Liver (tissue), 9 donors: ENCODE results near the gene DCST2. TPM values are rescaled to one million over a fixed set of nuclear protein-coding genes. Genes with fewer than 3 reads are reported as not detected.

Experiments
- DNase-seq: peaks from one replicate; pipeline ENCODE4 v3.0.0-alpha.2; 2017; ENCODE audit warnings: low spot score
- H3K27ac ChIP-seq, 2 donors: one replicate each; pipeline ENCODE4 v1.7.0; 2013; ENCODE audit warnings: inconsistent platforms in 2 of 2, low read length in 2 of 2, control low read depth in 1 of 2, low read depth in 1 of 2, mild to moderate bottlenecking in 1 of 2
- H3K27me3 ChIP-seq, 4 donors: one replicate each; pipeline versions ENCODE4 v1.6.1 to v1.7.0; 2013; ENCODE audit warnings: low read length in 3 of 4, inconsistent platforms in 1 of 4, mild to moderate bottlenecking in 1 of 4, moderate library complexity in 1 of 4; ENCODE audit not compliant: control insufficient read depth in 4 of 4, insufficient read depth in 4 of 4
- H3K36me3 ChIP-seq, 4 donors: one replicate each; pipeline versions ENCODE4 v1.6.1 to v1.7.0; 2013; ENCODE audit warnings: low read length in 3 of 4, mild to moderate bottlenecking in 3 of 4, low read depth in 1 of 4, moderate library complexity in 1 of 4; ENCODE audit not compliant: control insufficient read depth in 4 of 4, insufficient read depth in 3 of 4
- H3K4me1 ChIP-seq, 4 donors: one replicate each; pipeline versions ENCODE4 v1.6.1 to v1.7.0; 2013; ENCODE audit warnings: low read length in 3 of 4, mild to moderate bottlenecking in 3 of 4, moderate library complexity in 1 of 4; ENCODE audit not compliant: control insufficient read depth in 4 of 4, insufficient read depth in 4 of 4
- H3K4me3 ChIP-seq, 3 donors: one replicate each; pipeline versions ENCODE4 v1.6.1 to v1.7.0; 2013; ENCODE audit warnings: low read length in 3 of 3, control low read depth in 1 of 3, low read depth in 1 of 3, mild to moderate bottlenecking in 1 of 3
- H3K9ac ChIP-seq, 2 donors: one replicate each; pipeline ENCODE4 v1.7.0; 2013; ENCODE audit warnings: low read length in 2 of 2, mild to moderate bottlenecking in 2 of 2, moderate library complexity in 2 of 2, control low read depth in 1 of 2, low read depth in 1 of 2
- H3K9me3 ChIP-seq, 4 donors: one replicate each; pipeline versions ENCODE4 v1.6.1 to v1.7.0; 2013; ENCODE audit warnings: low read length in 3 of 4; ENCODE audit not compliant: control insufficient read depth in 4 of 4
- ATF3 ChIP-seq: IDR thresholded peaks from 2 replicates; pipeline ENCODE4 v1.6.1; 2016; ENCODE audit warnings: antibody characterized with exemption
- FOXA1 ChIP-seq: IDR thresholded peaks from 2 replicates; pipeline ENCODE4 v1.6.1; 2016; ENCODE audit warnings: antibody characterized with exemption
- FOXA2 ChIP-seq: IDR thresholded peaks from 2 replicates; pipeline ENCODE4 v1.6.1; 2016; ENCODE audit warnings: antibody characterized with exemption
- GABPA ChIP-seq, 2 donors: IDR thresholded peaks in 1 of 2; conservative IDR thresholded peaks in 1 of 2; 2 replicates each; pipeline ENCODE4 v1.6.1; 2016; ENCODE audit warnings: antibody characterized with exemption in 2 of 2, mild to moderate bottlenecking in 1 of 2, moderate library complexity in 1 of 2
- HNF4A ChIP-seq, 2 donors: conservative IDR thresholded peaks; 2 replicates each; pipeline ENCODE4 v1.6.1; 2016; ENCODE audit warnings: antibody characterized with exemption in 2 of 2, mild to moderate bottlenecking in 2 of 2
- HNF4G ChIP-seq: IDR thresholded peaks from 2 replicates; pipeline ENCODE4 v1.6.1; 2016; ENCODE audit warnings: antibody characterized with exemption
- MAX ChIP-seq: IDR thresholded peaks from 2 replicates; pipeline ENCODE4 v1.6.1; 2016; ENCODE audit warnings: antibody characterized with exemption
- RXRA ChIP-seq, 2 donors: IDR thresholded peaks; 2 replicates each; pipeline ENCODE4 v1.6.1; 2017 to 2018; ENCODE audit warnings: antibody characterized with exemption in 2 of 2, mild to moderate bottlenecking in 1 of 2
- SP1 ChIP-seq: IDR thresholded peaks from 2 replicates; pipeline ENCODE4 v1.6.1; 2018; ENCODE audit warnings: antibody characterized with exemption, mild to moderate bottlenecking
- TAF1 ChIP-seq: conservative IDR thresholded peaks from 2 replicates; pipeline ENCODE4 v1.6.1; 2016; ENCODE audit warnings: antibody characterized with exemption, mild to moderate bottlenecking
- YY1 ChIP-seq: IDR thresholded peaks from 2 replicates; pipeline ENCODE4 v1.6.1; 2016; ENCODE audit warnings: antibody characterized with exemption, mild to moderate bottlenecking
- WGBS: extraction: QIAGEN DNeasy Blood & Tissue Kit; methylation state at CpG from one replicate; pipeline ENCODE4 v1.1.7; 2013; 5-methylcytosine and 5-hydroxymethylcytosine counted together
- polyA plus RNA-seq, 2 donors: library from polyadenylated mRNA; stranded (reverse) in 1 of 2; unstranded in 1 of 2; fragments of 200-250 nt in 1 of 2; fragments of >200 nt in 1 of 2; fragmentation: Nextera tagmentation in 1 of 2; extraction: Ambion mirVana in 1 of 2; gene quantifications; one replicate each; pipeline versions ENCODE4 v1.2.1 to v1.2.3, GENCODE V29; 2013 to 2015
- total RNA-seq, 2 donors: library from RNA; depleted of rRNA; stranded (reverse); fragments of >200 nt; gene quantifications; one replicate each; pipeline ENCODE4 v1.2.3, GENCODE V29; 2014
- TF ChIP-seq, protein P1 (sequence below): IDR thresholded peaks from 2 replicates; pipeline ENCODE4 v1.6.1; 2016; ENCODE audit warnings: antibody characterized with exemption, mild to moderate bottlenecking
- TF ChIP-seq, protein P2 (sequence below): fragments of 150-350 bp; IDR thresholded peaks from 2 replicates; pipeline ENCODE4 v1.5.1; 2017; ENCODE audit warnings: improper control_type of control experiment, low read depth, low read length; ENCODE audit not compliant: missing input control
- donor health status: healthy.
- donor health status: healthy.
- donor health status: healthy.
- donor health status: healthy.
- donor health status: healthy.

Gene DCST2
- total and polyA plus RNA-seq, 4 donors: 0.25 to 0.53 (median 0.27) TPM; not detected in 1

DNA sequence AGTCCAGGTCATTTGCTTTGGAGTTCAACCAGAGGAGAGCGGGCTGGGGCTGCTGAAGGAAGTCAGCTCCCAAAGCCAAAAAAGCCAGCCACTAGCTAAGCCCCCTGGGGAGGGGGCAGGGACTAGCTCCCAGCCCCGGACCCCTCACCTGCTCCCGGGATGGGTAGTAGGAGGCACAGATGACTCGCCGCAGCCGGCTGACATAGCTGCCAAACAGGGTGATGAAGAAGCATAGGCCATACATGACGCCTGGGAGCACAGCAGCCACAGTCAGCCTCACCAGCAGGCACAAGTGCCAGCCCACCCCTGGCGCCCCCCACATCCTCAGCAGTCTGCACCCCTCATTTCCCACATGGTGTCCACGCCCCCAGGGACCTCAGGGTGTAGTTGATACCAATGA lies 7.4 kb downstream of the DCST2 start:
- DNase-seq: no peak
- 86% methylated on average over 9 of the region's 9 CpGs for WGBS
- Histone ChIP-seq H3K9ac (no peak overlapping the region), H3K4me3 (no peak overlapping the region), H3K9me3 (no peaks in the 10 kb centered on the region), H3K27ac (no peak overlapping the region), H3K4me1 (peaks cover 0 to 19% (median 11%) of the 10 kb centered on the region in 4 donors), H3K27me3 (no peaks in the 10 kb centered on the region), H3K36me3 (no peaks in the 10 kb centered on the region)
- no peak for TF ChIP-seq HNF4G
- no peak for TF ChIP-seq GABPA (IDR thresholded peaks at IDR 0.05 in 1 of 2, conservative IDR thresholded peaks at IDR 0.05 in 1 of 2)
- no peak for TF ChIP-seq YY1
- TF ChIP-seq, protein P1, sequence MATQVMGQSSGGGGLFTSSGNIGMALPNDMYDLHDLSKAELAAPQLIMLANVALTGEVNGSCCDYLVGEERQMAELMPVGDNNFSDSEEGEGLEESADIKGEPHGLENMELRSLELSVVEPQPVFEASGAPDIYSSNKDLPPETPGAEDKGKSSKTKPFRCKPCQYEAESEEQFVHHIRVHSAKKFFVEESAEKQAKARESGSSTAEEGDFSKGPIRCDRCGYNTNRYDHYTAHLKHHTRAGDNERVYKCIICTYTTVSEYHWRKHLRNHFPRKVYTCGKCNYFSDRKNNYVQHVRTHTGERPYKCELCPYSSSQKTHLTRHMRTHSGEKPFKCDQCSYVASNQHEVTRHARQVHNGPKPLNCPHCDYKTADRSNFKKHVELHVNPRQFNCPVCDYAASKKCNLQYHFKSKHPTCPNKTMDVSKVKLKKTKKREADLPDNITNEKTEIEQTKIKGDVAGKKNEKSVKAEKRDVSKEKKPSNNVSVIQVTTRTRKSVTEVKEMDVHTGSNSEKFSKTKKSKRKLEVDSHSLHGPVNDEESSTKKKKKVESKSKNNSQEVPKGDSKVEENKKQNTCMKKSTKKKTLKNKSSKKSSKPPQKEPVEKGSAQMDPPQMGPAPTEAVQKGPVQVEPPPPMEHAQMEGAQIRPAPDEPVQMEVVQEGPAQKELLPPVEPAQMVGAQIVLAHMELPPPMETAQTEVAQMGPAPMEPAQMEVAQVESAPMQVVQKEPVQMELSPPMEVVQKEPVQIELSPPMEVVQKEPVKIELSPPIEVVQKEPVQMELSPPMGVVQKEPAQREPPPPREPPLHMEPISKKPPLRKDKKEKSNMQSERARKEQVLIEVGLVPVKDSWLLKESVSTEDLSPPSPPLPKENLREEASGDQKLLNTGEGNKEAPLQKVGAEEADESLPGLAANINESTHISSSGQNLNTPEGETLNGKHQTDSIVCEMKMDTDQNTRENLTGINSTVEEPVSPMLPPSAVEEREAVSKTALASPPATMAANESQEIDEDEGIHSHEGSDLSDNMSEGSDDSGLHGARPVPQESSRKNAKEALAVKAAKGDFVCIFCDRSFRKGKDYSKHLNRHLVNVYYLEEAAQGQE: no peak
- TF ChIP-seq FOXA2: no peak
- no peak for TF ChIP-seq RXRA (IDR thresholded peaks at IDR 0.05)
- TF ChIP-seq SP1: no peak
- no peak for TF ChIP-seq ATF3

GRCh38 chr1:155024315-155024714 lies 9.3 kb downstream of the DCST2 start:
- WGBS: 94% methylated on average over 9 of the region's 9 CpGs
- H3K27me3 ChIP-seq: no peaks in the 10 kb centered on the region
- no peaks in the 10 kb centered on the region for H3K9me3 ChIP-seq
- H3K4me3 ChIP-seq: no peak overlapping the region
- no peak overlapping the region for H3K9ac ChIP-seq
- peaks cover 0 to 19% (median 11%) of the 10 kb centered on the region in 4 donors for H3K4me1 ChIP-seq
- TF ChIP-seq GABPA (IDR thresholded peaks at IDR 0.05 in 1 of 2, conservative IDR thresholded peaks at IDR 0.05 in 1 of 2) (no peak), RXRA (IDR thresholded peaks at IDR 0.05) (no peak), HNF4A (conservative IDR thresholded peaks at IDR 0.05) (no peak), YY1 (no peak), FOXA1 (no peak), TAF1 (no peak), MAX (no peak)
- TF ChIP-seq, protein P2, sequence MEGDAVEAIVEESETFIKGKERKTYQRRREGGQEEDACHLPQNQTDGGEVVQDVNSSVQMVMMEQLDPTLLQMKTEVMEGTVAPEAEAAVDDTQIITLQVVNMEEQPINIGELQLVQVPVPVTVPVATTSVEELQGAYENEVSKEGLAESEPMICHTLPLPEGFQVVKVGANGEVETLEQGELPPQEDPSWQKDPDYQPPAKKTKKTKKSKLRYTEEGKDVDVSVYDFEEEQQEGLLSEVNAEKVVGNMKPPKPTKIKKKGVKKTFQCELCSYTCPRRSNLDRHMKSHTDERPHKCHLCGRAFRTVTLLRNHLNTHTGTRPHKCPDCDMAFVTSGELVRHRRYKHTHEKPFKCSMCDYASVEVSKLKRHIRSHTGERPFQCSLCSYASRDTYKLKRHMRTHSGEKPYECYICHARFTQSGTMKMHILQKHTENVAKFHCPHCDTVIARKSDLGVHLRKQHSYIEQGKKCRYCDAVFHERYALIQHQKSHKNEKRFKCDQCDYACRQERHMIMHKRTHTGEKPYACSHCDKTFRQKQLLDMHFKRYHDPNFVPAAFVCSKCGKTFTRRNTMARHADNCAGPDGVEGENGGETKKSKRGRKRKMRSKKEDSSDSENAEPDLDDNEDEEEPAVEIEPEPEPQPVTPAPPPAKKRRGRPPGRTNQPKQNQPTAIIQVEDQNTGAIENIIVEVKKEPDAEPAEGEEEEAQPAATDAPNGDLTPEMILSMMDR: no peak
- DNase-seq: no peak
- H3K36me3 ChIP-seq: no peaks in the 10 kb centered on the region
- peak overlapping the region in 1 of 2 donors; percentile 20 for H3K27ac ChIP-seq

- H3K9me3 ChIP-seq: no peaks in the 10 kb centered on the region
- H3K4me1 ChIP-seq: peaks cover 0 to 19% (median 11%) of the 10 kb centered on the region in 4 donors
- H3K27ac ChIP-seq: no peak overlapping the region
- no peak overlapping the region for H3K9ac ChIP-seq
- H3K4me3 ChIP-seq: no peak overlapping the region
- DNase-seq: no peak
- H3K27me3 ChIP-seq: no peaks in the 10 kb centered on the region
- H3K36me3 ChIP-seq: no peaks in the 10 kb centered on the region
- WGBS: 91% methylated on average over 5 of the region's 5 CpGs
- TF ChIP-seq HNF4G: no peak
- no peak for TF ChIP-seq ATF3
Measured at GRCh38 chr1:155023627-155024026, 10.0 kb downstream of the DCST2 start.
